T-helper 17 cell (primary cell): ENCODE measurements around the gene MOK. TPM values are rescaled to one million over a fixed set of nuclear protein-coding genes. Genes with fewer than 3 reads are reported as not detected.

Experiments used
- ATAC-seq: fragments of 150-1000 bp; cut with Tn5 transposase; 2 replicates; pipeline ENCODE4 v1.10.0; 2021; ENCODE audit warnings: mild to moderate bottlenecking, moderate library complexity
- DNase-seq, 3 donors: peaks; one replicate each; pipeline versions ENCODE4 v3.0.0 to v3.0.0-alpha.2; 2020 to 2021
- H3K9me3 ChIP-seq: one replicate; pipeline ENCODE4 v1.7.0; 2013; ENCODE audit warnings: low read length, mild to moderate bottlenecking; ENCODE audit not compliant: control insufficient read depth, poor library complexity, severe bottlenecking
- H3K27ac Mint-ChIP-seq: one replicate; pipeline ENCODE4 v1.8.0; 2022; ENCODE audit warnings: mild to moderate bottlenecking, moderate library complexity, mixed read lengths
- H3K27me3 Mint-ChIP-seq: one replicate; pipeline ENCODE4 v1.8.0; 2022; ENCODE audit warnings: mixed read lengths
- H3K36me3 Mint-ChIP-seq: one replicate; pipeline ENCODE4 v1.8.0; 2022; ENCODE audit warnings: low read depth, mixed read lengths
- H3K4me1 Mint-ChIP-seq: one replicate; pipeline ENCODE4 v1.8.0; 2022; ENCODE audit warnings: mild to moderate bottlenecking, mixed read lengths
- H3K4me3 Mint-ChIP-seq: one replicate; pipeline ENCODE4 v1.8.0; 2022; ENCODE audit warnings: mild to moderate bottlenecking, moderate library complexity, mixed read lengths
- total RNA-seq, 4 donors: library from RNA in 2 of 4; stranded (reverse) in 2 of 4; gene quantifications; one replicate each; pipeline ENCODE4 v1.2.3 and lab custom pipeline; 2022 to 2026

MOK gene
- total RNA-seq, 2 donors from 2014 or later, result 3.7 to 4.7 TPM

DNA sequence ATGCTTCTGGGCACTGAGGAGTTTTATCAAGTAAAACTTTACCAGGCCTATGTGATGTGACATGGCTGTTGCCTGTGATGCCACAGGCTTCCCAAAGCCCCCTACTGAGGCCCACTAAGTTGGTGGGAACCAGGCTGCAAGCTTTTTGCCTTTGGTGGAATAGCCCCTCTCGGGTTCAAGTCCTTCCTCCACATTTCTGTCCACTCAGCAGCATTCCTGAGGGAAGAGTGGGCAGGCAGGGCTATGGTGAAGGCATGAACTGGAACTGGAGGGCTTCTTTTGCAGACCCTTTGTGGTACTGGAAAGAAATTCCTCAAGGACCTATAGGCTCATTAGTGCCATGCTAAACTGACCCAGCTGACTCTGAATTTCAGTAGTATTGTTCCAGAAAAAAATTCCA lies 116.8 kb downstream of the MOK start:
- ATAC-seq (no peak), DNase-seq (no peak)
- no peaks in the 10 kb centered on the region for H3K9me3 ChIP-seq
- Mint-ChIP-seq H3K27ac (no peak overlapping the region), H3K4me3 (no peak overlapping the region), H3K36me3 (no peaks in the 10 kb centered on the region), H3K27me3 (no peaks in the 10 kb centered on the region), H3K4me1 (peaks cover 31% of the 10 kb centered on the region)

DNA sequence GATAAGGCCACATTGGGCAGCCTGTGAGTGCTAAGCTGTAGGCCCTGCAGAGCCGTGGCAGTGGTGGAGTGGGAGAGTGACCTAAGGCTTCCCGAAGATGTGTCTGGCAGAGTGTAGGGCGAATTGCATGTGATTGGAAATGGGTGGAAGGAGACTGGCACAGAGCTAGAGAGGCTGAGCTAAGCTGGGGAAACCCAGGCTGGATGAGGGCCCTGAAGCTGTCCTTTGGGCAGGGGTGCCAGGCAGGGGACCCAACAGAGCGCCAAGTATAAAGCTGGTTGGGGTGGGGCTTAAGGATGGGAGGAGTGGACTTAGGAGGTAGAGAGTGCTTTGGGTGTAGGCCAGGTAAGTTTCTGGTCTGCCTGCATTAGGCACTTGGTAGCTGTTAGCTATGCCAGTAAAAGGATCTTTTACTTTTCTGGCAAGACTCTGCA lies 117.4 kb downstream of the MOK start:
- Mint-ChIP-seq H3K4me1 (peaks cover 36% of the 10 kb centered on the region), H3K4me3 (no peak overlapping the region), H3K36me3 (no peaks in the 10 kb centered on the region), H3K27me3 (no peaks in the 10 kb centered on the region), H3K27ac (peak overlapping the region; percentile 34)
- DNase-seq, result no peak
- no peak for ATAC-seq
- no peaks in the 10 kb centered on the region for H3K9me3 ChIP-seq

- no peaks in the 10 kb centered on the region for H3K27me3 Mint-ChIP-seq
- ATAC-seq (no peak), DNase-seq (no peak)
- H3K27ac Mint-ChIP-seq, result peak overlapping the region; percentile 34
- no peaks in the 10 kb centered on the region for H3K36me3 Mint-ChIP-seq
- H3K4me3 Mint-ChIP-seq, result no peak overlapping the region
- H3K4me1 Mint-ChIP-seq, result peaks cover 36% of the 10 kb centered on the region
- no peaks in the 10 kb centered on the region for H3K9me3 ChIP-seq
Observed at GRCh38 chr14:102187044-102187443, 117.9 kb downstream of the MOK start.

DNA sequence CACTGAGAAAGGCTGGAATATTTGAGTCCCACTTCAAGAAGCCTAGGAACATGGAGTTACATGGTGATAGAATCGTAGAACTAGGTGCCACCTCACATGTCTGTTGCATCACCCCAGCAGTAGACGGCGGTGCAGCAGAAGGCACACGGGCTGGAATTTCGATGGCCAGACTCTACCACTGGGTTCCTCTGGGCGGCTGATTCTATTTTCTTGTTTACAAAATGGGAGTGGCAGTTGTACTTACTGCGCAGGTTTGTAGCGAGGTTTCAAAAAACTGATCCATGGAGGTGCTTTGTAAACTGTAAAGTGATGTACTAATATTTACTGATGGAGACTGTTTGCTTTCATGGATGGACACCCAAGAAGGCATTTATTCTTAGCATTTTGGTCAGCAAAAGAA lies 119.6 kb downstream of the MOK start:
- no peaks in the 10 kb centered on the region for H3K27me3 Mint-ChIP-seq
- no peak overlapping the region for H3K4me3 Mint-ChIP-seq
- peaks cover 36% of the 10 kb centered on the region for H3K4me1 Mint-ChIP-seq
- ATAC-seq (no peak), DNase-seq (no peak)
- no peaks in the 10 kb centered on the region for H3K9me3 ChIP-seq
- no peaks in the 10 kb centered on the region for H3K36me3 Mint-ChIP-seq
- H3K27ac Mint-ChIP-seq, result no peak overlapping the region

GRCh38 chr14:102184316-102185035 lies 120.5 kb downstream of the MOK start:
- no peak for ATAC-seq
- peaks cover 33% of the 10 kb centered on the region for H3K4me1 Mint-ChIP-seq

GRCh38 chr14:102183886-102184285 lies 121.1 kb downstream of the MOK start:
- DNase-seq (no peak), ATAC-seq (no peak)
- Mint-ChIP-seq H3K36me3 (no peaks in the 10 kb centered on the region), H3K4me3 (no peak overlapping the region), H3K27ac (peak overlapping the region; percentile 79), H3K27me3 (no peaks in the 10 kb centered on the region), H3K4me1 (peaks cover 33% of the 10 kb centered on the region)
- no peaks in the 10 kb centered on the region for H3K9me3 ChIP-seq

More at GRCh38 chr14:102184316-102185035, 120.5 kb downstream of the MOK start:
- Mint-ChIP-seq H3K36me3 (no peaks in the 10 kb centered on the region), H3K4me3 (no peak overlapping the region), H3K27me3 (no peaks in the 10 kb centered on the region), H3K27ac (peak overlapping the region; percentile 79)
- no peaks in the 10 kb centered on the region for H3K9me3 ChIP-seq
- no peak for DNase-seq

GRCh38 chr14:102182936-102183619 lies 121.9 kb downstream of the MOK start:
- H3K36me3 Mint-ChIP-seq, result no peaks in the 10 kb centered on the region
- DNase-seq (no peak), ATAC-seq (no peak)
- H3K27ac Mint-ChIP-seq, result peak overlapping the region; percentile 79
- no peaks in the 10 kb centered on the region for H3K9me3 ChIP-seq
- H3K27me3 Mint-ChIP-seq, result no peaks in the 10 kb centered on the region
- H3K4me1 Mint-ChIP-seq, result peaks cover 39% of the 10 kb centered on the region
- no peak overlapping the region for H3K4me3 Mint-ChIP-seq

DNA sequence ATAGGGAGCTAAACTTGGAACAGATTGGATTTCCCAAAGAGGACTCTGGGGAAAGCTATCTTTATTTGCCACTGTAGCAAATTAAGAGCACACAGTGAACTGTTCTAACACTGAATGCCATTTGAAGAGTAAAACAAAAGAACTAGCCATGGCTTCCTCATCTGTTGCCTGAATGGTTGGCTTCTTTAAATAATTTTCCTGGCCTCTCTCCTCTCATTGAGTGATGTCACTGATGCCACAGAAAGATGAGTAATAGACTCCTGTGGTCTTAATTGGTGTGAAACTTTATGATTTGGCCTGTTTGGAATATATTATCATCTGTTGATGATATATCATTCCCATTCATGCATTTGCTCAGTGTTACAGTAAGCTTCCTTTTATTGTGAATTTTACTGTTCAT lies 122.8 kb downstream of the MOK start:
- Mint-ChIP-seq H3K27ac (no peak overlapping the region), H3K4me3 (no peak overlapping the region), H3K36me3 (no peaks in the 10 kb centered on the region), H3K4me1 (peaks cover 38% of the 10 kb centered on the region), H3K27me3 (no peaks in the 10 kb centered on the region)
- ATAC-seq, result no peak
- no peak for DNase-seq
- H3K9me3 ChIP-seq, result no peaks in the 10 kb centered on the region

GRCh38 chr14:102181187-102181586 lies 123.8 kb downstream of the MOK start:
- DNase-seq (no peak), ATAC-seq (no peak)
- peak overlapping the region; percentile 81 for H3K27ac Mint-ChIP-seq
- H3K4me3 Mint-ChIP-seq, result no peak overlapping the region
- H3K27me3 Mint-ChIP-seq, result no peaks in the 10 kb centered on the region
- H3K9me3 ChIP-seq, result no peaks in the 10 kb centered on the region
- peaks cover 40% of the 10 kb centered on the region for H3K4me1 Mint-ChIP-seq
- no peaks in the 10 kb centered on the region for H3K36me3 Mint-ChIP-seq

GRCh38 chr14:102180248-102180998 lies 124.5 kb downstream of the MOK start:
- ATAC-seq, result no peak
- H3K9me3 ChIP-seq, result no peaks in the 10 kb centered on the region
- Mint-ChIP-seq H3K27ac (peak overlapping the region; percentile 81), H3K4me1 (peaks cover 39% of the 10 kb centered on the region), H3K36me3 (no peaks in the 10 kb centered on the region), H3K27me3 (no peaks in the 10 kb centered on the region), H3K4me3 (no peak overlapping the region)
- DNase-seq, result no peak

Other genes starting within 250 kb of the MOK start
- gene HSP90AA1, start 218.1 kb downstream of the MOK start, total RNA-seq, result 100 to 1,000 TPM; 514 to 570 TPM
- 10 to 100 TPM; 45.1 to 50.7 TPM for gene WDR20, start 165.3 kb downstream of the MOK start, total RNA-seq
- 10 to 100 TPM; 17.1 to 19.5 TPM for gene ZNF839, start 14.6 kb upstream of the MOK start, total RNA-seq
- 10 to 100 TPM; 17.1 to 21.3 TPM for gene CINP, start 57.7 kb upstream of the MOK start, total RNA-seq
- gene TECPR2, start 57.8 kb upstream of the MOK start, total RNA-seq, result 10 to 100 TPM in 1 of 2 donors, 1 to 10 TPM in 1; 8.4 to 16.6 TPM
- gene ANKRD9, start 204.6 kb upstream of the MOK start, total RNA-seq, result 10 to 100 TPM in 1 of 2 donors, 1 to 10 TPM in 1; 3.3 to 17.6 TPM